NT2/D1 (cell line): ENCODE results near the gene HELZ2.
"Not testable (repeated sequence)": the region's sequence is repeated elsewhere in the genome, so short reads cannot be mapped to it uniquely, and the experiment has no call there.

Experiments used
- SUZ12 ChIP-seq: IDR thresholded peaks from 2 replicates; pipeline ENCODE4 v1.6.1; 2011; ENCODE audit not compliant: insufficient read length, insufficient read depth; ENCODE audit errors: extremely low read depth
- YY1 ChIP-seq: IDR thresholded peaks from 2 replicates; pipeline ENCODE4 v1.6.1; 2011; ENCODE audit not compliant: insufficient read length, insufficient read depth
- ZNF274 ChIP-seq: IDR thresholded peaks from 2 replicates; pipeline ENCODE4 v1.6.1; 2011; ENCODE audit warnings: mild to moderate bottlenecking, low read depth, low read length

DNA sequence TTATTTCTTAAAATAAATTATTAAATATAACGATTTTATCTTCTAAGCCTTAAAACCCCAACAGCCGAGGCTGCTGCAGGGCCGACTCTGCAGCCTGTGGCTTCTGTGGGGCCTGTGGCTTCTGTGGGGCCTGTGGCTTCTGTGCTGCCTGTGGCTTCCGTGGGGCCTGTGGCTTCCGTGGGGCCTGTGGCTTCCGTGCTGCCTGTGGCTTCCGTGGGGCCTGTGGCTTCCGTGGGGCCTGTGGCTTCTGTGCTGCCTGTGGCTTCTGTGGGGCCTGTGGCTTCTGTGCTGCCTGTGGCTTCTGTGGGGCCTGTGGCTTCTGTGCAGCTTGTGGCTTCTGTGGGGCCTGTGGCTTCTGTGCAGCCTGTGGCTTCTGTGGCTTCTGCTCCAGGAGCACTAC is 27.6 kb upstream of the HELZ2 start:
- not testable (repeated sequence) for TF ChIP-seq SUZ12, YY1, ZNF274
